Stimulated activated CD8-positive, alpha-beta memory T cell treated with anti-CD3 and anti-CD28 coated beads, Interleukin-4, amount 100 ng/mL, for 24 hours (primary cell): ENCODE measurements around the gene NAALADL1.
A peak's percentile ranks its signal among the peaks of the same experiment; 100 is the strongest.
"Not testable (repeated sequence)": the region's sequence is repeated elsewhere in the genome, so short reads cannot be mapped to it uniquely, and the experiment has no call there.

Experiments used
- DNase-seq: peaks from one replicate; pipeline ENCODE4 v3.0.0-alpha.2; 2020; ENCODE audit warnings: low read depth

The NAALADL1 gene

GRCh38 chr11:65013130-65013887 lies 45.0 kb downstream of the NAALADL1 start:
- DNase-seq, result peak; percentile 86

- DNase-seq, result no peak
Measured at GRCh38 chr11:65008873-65009272, 49.5 kb downstream of the NAALADL1 start.

GRCh38 chr11:65008016-65008415 lies 50.3 kb downstream of the NAALADL1 start:
- no peak for DNase-seq

GRCh38 chr11:65003968-65004367 lies 54.4 kb downstream of the NAALADL1 start:
- not testable (repeated sequence) for DNase-seq

- DNase-seq, result no peak
Measured at GRCh38 chr11:65003282-65003681, 55.1 kb downstream of the NAALADL1 start.

DNA sequence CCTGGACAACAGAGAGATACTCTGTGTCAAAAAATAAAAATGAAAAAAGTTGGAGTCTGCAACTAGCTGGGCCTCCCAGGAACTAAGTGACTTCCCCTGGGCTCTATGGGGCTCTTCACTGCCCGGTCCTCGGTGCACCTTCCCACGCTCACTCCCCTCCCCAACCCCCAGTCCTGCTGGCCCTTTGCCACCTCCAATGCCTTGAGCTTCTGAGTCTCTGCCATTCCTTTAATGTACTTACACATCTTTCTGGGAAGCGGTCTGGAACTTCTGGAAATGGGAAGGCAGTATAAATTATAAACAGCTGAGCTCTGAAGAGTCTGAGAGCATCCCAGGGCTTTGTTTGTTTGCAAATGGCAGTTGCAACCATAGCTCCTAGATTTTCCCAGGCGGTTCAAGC lies 55.6 kb downstream of the NAALADL1 start:
- DNase-seq, result no peak

DNA sequence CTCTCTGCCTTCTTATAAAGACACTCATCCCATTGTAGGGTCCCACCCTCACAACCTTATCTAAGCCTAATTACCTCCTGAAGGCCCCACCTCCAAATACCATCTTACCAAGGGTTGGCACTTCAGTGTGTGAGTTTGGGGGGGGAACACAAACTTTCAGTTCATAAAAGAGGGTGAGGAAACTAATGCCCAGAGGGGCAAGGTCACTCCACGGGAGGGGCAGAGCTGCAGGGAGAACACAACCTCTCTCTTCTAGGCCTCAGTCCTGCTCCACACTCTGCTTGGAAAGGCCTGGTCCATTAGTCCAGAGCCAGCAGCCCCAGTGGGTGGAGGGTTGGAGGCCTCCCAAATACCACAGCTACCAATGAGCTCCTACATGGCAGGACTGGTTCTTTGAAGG lies 58.9 kb downstream of the NAALADL1 start:
- DNase-seq, result no peak

DNA sequence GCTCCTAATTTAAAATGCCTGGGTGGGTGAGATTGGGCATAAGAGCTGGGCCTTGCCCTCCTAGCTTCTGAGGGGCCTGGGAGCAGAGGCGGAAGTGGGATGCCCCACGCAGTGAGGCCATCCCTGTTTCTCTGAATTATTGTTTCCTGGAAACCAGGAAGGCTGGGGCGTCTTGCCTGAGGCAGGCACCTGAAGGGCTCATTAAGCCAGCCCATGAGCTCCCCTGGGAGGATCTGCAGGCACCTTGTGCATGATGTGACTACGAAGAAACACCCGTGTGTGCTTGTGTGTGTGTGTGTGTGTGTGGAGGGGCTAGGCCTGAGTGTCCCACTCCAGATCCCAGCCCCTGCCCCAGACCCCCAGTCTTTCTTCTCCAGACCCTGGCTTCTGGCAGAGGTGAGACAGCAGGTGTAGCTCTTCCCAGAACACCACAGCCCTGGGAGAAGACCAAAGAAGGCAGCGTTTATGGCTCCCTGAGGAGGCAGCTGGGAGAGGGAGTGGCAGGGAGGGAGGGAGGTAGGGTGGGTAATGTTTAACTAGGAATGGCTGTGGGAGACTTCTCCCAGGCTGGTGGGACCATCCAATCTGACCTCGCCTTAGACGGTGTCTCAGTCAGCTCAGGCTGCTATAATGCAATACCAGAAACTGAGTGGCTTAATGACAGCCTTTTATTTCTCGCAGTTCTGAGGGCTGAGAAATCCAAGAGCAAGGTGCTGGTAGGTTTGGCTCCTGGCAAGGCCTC lies 59.5 kb downstream of the NAALADL1 start:
- DNase-seq, result no peak

DNA sequence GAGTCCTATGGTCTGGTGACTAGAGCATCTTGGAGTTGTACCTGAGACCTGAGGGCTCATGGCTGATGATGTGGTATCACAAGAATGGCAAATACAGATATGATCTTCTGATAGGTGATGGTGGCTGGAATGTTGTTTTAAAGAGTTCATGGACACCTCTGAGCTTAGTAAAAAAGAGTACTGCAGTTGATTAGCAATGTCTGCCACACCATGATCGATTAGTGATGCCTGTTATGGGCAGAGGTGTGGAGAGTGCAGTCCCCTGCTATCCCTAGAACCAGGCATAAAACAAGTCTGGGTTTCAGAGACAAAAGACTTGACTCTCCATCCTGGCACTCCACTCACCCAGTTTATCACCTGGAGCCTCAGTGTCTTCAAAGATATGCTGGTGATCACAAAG lies 60.2 kb downstream of the NAALADL1 start:
- DNase-seq, result no peak

DNA sequence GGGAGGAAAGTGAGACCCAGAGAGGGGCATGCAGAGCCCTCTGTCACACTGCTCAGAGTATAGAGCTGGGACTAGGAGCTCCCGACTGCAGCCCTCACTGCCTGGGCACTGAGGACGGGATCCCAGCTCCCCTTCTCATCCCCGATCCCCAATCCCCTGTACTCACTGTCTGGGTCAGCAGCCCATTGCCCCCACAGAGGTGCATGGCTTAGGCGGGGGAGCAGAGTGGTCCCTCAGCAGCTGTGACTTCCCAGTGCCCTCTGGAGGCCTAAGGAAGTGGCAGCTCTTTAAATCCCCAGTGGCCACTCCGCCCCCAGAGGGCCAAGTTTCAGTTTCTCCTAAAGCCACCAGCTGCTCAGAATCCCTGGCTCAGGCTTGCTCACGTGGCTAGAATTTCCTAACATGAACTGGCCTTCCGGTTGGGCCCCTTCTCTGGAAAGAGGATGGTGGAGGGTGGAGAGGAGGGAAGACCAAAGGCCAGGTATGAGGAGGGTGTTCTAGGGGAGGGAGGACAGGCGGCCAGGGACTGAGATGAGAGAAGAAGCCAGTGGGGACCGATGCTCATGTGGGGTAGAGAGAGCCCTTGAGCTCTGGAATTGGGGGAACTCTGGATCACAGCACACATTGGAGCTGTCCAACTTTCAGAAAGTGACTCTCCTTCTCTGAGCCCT lies 61.5 kb downstream of the NAALADL1 start, which contains the start of gene BATF2:
TSS of gene BATF2 (minus strand) at position 262 of the 671 bp plus-strand sequence. CDS start at position 205, 57 bp downstream.
- no peak for DNase-seq

DNA sequence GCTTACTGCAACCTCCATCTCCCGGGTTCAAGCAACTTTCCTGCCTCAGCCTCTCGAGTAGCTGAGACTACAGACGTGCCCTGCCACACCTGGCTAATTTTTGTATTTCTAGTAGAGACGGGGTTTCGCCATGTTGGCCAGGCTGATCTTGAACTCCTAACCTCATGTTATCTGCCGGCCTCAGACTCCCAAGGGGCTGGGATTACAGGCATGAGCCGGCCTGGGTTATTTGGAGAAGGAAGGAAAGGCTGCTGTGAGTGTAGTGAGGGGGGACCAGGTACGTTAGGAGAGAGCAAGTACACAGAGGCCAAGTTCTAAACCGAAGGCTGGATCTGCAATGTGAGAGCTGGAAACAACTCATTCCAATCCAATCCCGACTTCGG lies 62.0 kb downstream of the NAALADL1 start:
- DNase-seq, result no peak
